ENCODE measurements around the gene EPYC.

Gene EPYC

DNA sequence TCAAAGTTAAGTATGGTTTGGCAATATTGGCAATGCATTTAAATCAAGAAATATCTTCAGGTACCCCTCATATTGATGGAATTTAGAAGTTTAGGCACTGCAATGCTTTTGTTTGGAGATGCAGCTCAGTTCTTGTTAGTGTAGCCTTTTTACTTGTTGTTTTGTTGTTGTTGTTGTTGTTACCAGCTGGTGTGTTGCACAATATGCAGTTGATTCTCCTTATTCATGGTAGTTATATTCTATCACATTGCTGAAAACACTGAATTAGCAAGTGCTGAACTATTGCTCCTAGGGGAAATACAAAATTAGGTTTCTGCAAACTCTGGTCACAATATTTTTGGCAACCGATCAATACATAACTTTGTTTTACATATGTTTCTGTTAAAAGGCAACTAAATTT is 84.5 kb downstream of the EPYC start:
- no peak for TF ChIP-seq ZFP3 (CRISPR knock-in tag; IDR thresholded peaks at IDR 0.05)

DNA sequence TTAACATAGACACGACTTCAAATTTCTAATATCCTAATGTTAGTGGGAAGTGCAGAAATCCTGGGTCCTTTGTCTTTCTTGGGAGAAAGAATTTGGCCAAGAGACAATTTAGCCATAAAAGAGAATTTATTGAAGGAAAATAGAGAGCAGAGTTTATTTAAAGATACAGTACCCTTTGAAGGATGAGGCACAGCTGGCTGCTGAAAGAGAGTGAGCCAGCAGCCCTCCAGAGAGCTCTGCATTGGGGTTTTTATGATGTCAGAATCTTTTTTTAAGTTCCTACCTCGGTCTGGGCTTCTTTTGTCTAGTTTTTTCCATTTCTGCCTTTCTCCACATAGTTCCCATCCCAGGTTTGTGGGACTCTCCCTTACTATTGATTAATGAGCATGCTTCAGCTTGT is 87.3 kb downstream of the EPYC start:
- ATAC-seq: no peak
- TF ChIP-seq ARNTL (CRISPR knock-in tag; IDR thresholded peaks at IDR 0.05; ENCODE audit: borderline replicate concordance, low read depth): no peak
- TF ChIP-seq ZNF8 (CRISPR knock-in tag; IDR thresholded peaks at IDR 0.05): no peak
- TF ChIP-seq BACH2 (CRISPR knock-in tag; IDR thresholded peaks at IDR 0.05; ENCODE audit: borderline replicate concordance): no peak
- TF ChIP-seq CREB5 (CRISPR knock-in tag; IDR thresholded peaks at IDR 0.05; ENCODE audit: low read depth): no peak
- TF ChIP-seq ZC3H10 (CRISPR knock-in tag; IDR thresholded peaks at IDR 0.05): no peak
- TF ChIP-seq ZFP3 (CRISPR knock-in tag; IDR thresholded peaks at IDR 0.05): no peak
- TF ChIP-seq TCF4 (CRISPR knock-in tag; IDR thresholded peaks at IDR 0.05; ENCODE audit: borderline replicate concordance): no peak
- TF ChIP-seq ZNF70 (CRISPR knock-in tag; IDR thresholded peaks at IDR 0.05): no peak
- TF ChIP-seq, protein P1, sequence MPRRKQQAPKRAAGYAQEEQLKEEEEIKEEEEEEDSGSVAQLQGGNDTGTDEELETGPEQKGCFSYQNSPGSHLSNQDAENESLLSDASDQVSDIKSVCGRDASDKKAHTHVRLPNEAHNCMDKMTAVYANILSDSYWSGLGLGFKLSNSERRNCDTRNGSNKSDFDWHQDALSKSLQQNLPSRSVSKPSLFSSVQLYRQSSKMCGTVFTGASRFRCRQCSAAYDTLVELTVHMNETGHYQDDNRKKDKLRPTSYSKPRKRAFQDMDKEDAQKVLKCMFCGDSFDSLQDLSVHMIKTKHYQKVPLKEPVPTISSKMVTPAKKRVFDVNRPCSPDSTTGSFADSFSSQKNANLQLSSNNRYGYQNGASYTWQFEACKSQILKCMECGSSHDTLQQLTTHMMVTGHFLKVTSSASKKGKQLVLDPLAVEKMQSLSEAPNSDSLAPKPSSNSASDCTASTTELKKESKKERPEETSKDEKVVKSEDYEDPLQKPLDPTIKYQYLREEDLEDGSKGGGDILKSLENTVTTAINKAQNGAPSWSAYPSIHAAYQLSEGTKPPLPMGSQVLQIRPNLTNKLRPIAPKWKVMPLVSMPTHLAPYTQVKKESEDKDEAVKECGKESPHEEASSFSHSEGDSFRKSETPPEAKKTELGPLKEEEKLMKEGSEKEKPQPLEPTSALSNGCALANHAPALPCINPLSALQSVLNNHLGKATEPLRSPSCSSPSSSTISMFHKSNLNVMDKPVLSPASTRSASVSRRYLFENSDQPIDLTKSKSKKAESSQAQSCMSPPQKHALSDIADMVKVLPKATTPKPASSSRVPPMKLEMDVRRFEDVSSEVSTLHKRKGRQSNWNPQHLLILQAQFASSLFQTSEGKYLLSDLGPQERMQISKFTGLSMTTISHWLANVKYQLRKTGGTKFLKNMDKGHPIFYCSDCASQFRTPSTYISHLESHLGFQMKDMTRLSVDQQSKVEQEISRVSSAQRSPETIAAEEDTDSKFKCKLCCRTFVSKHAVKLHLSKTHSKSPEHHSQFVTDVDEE (CRISPR knock-in tag; IDR thresholded peaks at IDR 0.05): no peak
- no peak for TF ChIP-seq ZFP30 (CRISPR knock-in tag; IDR thresholded peaks at IDR 0.05)
- no peak for TF ChIP-seq ZNF565 (CRISPR knock-in tag; conservative IDR thresholded peaks at IDR 0.05; ENCODE audit: low read depth)
- no peak for TF ChIP-seq GLIS3 (CRISPR knock-in tag; IDR thresholded peaks at IDR 0.05)

More for the DNA sequence above, 84.5 kb downstream of the EPYC start:
- no peak for ATAC-seq

GRCh38 chr12:90916516-90916915 is 88.3 kb downstream of the EPYC start:
- no peak for ATAC-seq

More at GRCh38 chr12:90916516-90916915, 88.3 kb downstream of the EPYC start:
- TF ChIP-seq, protein P1 (CRISPR knock-in tag; IDR thresholded peaks at IDR 0.05): no peak
- TF ChIP-seq TOX (CRISPR knock-in tag; IDR thresholded peaks at IDR 0.05; ENCODE audit: borderline replicate concordance): no peak
- no peak for TF ChIP-seq PPARA (CRISPR knock-in tag; IDR thresholded peaks at IDR 0.05; ENCODE audit: borderline replicate concordance)
- TF ChIP-seq ISL1 (CRISPR knock-in tag; IDR thresholded peaks at IDR 0.05): no peak
- TF ChIP-seq ZNF565 (CRISPR knock-in tag; conservative IDR thresholded peaks at IDR 0.05; ENCODE audit: low read depth): no peak
- TF ChIP-seq, protein P2, sequence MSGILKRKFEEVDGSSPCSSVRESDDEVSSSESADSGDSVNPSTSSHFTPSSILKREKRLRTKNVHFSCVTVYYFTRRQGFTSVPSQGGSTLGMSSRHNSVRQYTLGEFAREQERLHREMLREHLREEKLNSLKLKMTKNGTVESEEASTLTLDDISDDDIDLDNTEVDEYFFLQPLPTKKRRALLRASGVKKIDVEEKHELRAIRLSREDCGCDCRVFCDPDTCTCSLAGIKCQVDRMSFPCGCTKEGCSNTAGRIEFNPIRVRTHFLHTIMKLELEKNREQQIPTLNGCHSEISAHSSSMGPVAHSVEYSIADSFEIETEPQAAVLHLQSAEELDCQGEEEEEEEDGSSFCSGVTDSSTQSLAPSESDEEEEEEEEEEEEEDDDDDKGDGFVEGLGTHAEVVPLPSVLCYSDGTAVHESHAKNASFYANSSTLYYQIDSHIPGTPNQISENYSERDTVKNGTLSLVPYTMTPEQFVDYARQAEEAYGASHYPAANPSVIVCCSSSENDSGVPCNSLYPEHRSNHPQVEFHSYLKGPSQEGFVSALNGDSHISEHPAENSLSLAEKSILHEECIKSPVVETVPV (CRISPR knock-in tag; IDR thresholded peaks at IDR 0.05): no peak
- no peak for TF ChIP-seq ARNTL (CRISPR knock-in tag; IDR thresholded peaks at IDR 0.05; ENCODE audit: borderline replicate concordance, low read depth)
- no peak for TF ChIP-seq GLIS3 (CRISPR knock-in tag; IDR thresholded peaks at IDR 0.05)
- TF ChIP-seq SNAI2 (CRISPR knock-in tag; IDR thresholded peaks at IDR 0.05): no peak
- no peak for TF ChIP-seq ZFP3 (CRISPR knock-in tag; IDR thresholded peaks at IDR 0.05)
- no peak for TF ChIP-seq PATZ1 (CRISPR knock-in tag; IDR thresholded peaks at IDR 0.05; ENCODE audit: borderline replicate concordance)

Measured in SK-N-SH treated with all-trans-retinoic acid at 6 μM for 48 hours (cell line).